Kidney (tissue), 14 donors: ENCODE data around the gene CLDN24. TPM values are rescaled to one million over a fixed set of nuclear protein-coding genes. Genes with fewer than 3 reads are reported as not detected.

Experiments used
- DNase-seq, 5 donors: peaks; one replicate each; pipeline ENCODE4 v3.0.0-alpha.2; 2013 to 2020
- FAIRE-seq: peaks from 2 replicates; lab custom pipeline; 2012; peaks lifted over from hg19 to GRCh38; lab: Jason Lieb, UNC
- H3K27ac ChIP-seq, 2 donors: one replicate each; pipeline ENCODE4 v1.7.0; 2013; ENCODE audit warnings: low read depth in 2 of 2, low read length in 2 of 2, inconsistent platforms in 1 of 2
- H3K27me3 ChIP-seq: one replicate; pipeline ENCODE4 v1.7.1; 2013; ENCODE audit warnings: low read length, inconsistent platforms; ENCODE audit not compliant: control insufficient read depth, insufficient read depth
- H3K36me3 ChIP-seq, 3 donors: one replicate each; pipeline versions ENCODE4 v1.7.0 to v1.7.1; 2013; ENCODE audit warnings: low read length in 3 of 3, control low read depth in 1 of 3, inconsistent platforms in 1 of 3; ENCODE audit not compliant: insufficient read depth in 3 of 3, control insufficient read depth in 2 of 3
- H3K4me1 ChIP-seq, 3 donors: one replicate each; pipeline versions ENCODE4 v1.7.0 to v1.7.1; 2013; ENCODE audit warnings: low read length in 3 of 3, inconsistent platforms in 1 of 3, low read depth in 1 of 3; ENCODE audit not compliant: control insufficient read depth in 2 of 3, insufficient read depth in 2 of 3
- H3K4me3 ChIP-seq, 3 donors: one replicate each; pipeline versions ENCODE4 v1.7.0 to v1.8.1; 2013; ENCODE audit warnings: low read length in 3 of 3, control low read depth in 1 of 3, inconsistent platforms in 1 of 3
- H3K9ac ChIP-seq, 3 donors: one replicate each; pipeline versions ENCODE4 v1.7.0 to v1.7.1; 2013; ENCODE audit warnings: low read length in 3 of 3, control low read depth in 1 of 3, inconsistent platforms in 1 of 3
- H3K9me3 ChIP-seq, 3 donors: one replicate each; pipeline versions ENCODE4 v1.7.0 to v1.7.1; 2013; ENCODE audit warnings: low read length in 3 of 3, control low read depth in 1 of 3, inconsistent platforms in 1 of 3; ENCODE audit not compliant: control insufficient read depth in 2 of 3, insufficient read depth in 1 of 3
- intact Hi-C: fragments of 100-400 bp; cut with DNase I; formaldehyde crosslinking; loops from one replicate; pipeline ENCODE4 v1.11.1; 2022
- polyA plus RNA-seq: library from polyadenylated mRNA; stranded (reverse); fragments of 350-450 nt; fragmentation: Illumina TruSeq; extraction: RNeasy Lipid Tissue Mini Kit (QIAGEN cat#74804); gene quantifications from one replicate; pipeline ENCODE4 v1.2.3, GENCODE V29; 2014; ENCODE audit warnings: low read depth, low replicate concordance; ENCODE audit not compliant: insufficient read depth
- total RNA-seq: library from RNA; stranded (reverse); fragmentation: NEBNext Ultra II Directional; extraction: Animal tissue kit (Norgen Biotek cat#: 25700); gene quantifications from one replicate; pipeline ENCODE4 v1.2.1, GENCODE V29; 2021
- TF ChIP-seq, protein P1 (sequence below): IDR thresholded peaks from 3 replicates; pipeline ENCODE4 v1.5.1; 2012; ENCODE audit warnings: mild to moderate bottlenecking, moderate library complexity, borderline replicate concordance; ENCODE audit not compliant: insufficient read depth; ENCODE audit errors: extremely low read depth
- donor health status: control.
- donor health status: control.
- donor health status: control.
- donor health status: control.
- donor health status: control.
- donor health status: DM: yes; HTN: yes; CAD: no.
- donor health status: Normal renal cell carcinoma (clear cell type).

CLDN24 gene
- total and polyA plus RNA-seq, 2 donors from 2014 or later, result not detected

DNA sequence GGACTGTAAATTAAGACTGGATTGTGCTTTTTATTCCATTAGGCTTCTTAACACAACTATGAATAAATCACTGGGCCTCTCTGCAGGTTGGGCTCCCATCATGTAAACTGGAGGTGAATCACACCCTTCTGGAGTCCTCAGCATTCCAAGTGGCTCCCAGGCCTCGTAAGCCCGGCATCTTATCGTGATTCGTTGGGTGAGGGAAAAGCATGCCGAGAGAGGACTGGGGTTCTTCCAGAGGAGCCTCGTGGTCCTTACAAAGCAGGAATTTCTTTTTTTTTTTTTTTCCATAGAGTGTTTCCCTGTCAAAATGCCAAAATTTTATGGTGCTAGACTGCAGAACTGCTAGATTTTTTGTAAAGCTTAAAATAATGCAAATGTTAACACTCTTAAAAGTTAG lies 22.2 kb downstream of the CLDN24 start:
- H3K4me1 ChIP-seq, result no peaks in the 10 kb centered on the region
- TF ChIP-seq, protein P1, sequence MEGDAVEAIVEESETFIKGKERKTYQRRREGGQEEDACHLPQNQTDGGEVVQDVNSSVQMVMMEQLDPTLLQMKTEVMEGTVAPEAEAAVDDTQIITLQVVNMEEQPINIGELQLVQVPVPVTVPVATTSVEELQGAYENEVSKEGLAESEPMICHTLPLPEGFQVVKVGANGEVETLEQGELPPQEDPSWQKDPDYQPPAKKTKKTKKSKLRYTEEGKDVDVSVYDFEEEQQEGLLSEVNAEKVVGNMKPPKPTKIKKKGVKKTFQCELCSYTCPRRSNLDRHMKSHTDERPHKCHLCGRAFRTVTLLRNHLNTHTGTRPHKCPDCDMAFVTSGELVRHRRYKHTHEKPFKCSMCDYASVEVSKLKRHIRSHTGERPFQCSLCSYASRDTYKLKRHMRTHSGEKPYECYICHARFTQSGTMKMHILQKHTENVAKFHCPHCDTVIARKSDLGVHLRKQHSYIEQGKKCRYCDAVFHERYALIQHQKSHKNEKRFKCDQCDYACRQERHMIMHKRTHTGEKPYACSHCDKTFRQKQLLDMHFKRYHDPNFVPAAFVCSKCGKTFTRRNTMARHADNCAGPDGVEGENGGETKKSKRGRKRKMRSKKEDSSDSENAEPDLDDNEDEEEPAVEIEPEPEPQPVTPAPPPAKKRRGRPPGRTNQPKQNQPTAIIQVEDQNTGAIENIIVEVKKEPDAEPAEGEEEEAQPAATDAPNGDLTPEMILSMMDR, result no peak
- H3K9ac ChIP-seq, result no peak overlapping the region
- peaks cover 0 to 6% (median 4%) of the 10 kb centered on the region in 3 donors for H3K36me3 ChIP-seq
- H3K9me3 ChIP-seq, result no peaks in the 10 kb centered on the region
- H3K4me3 ChIP-seq, result no peak overlapping the region
- H3K27me3 ChIP-seq, result no peaks in the 10 kb centered on the region
- H3K27ac ChIP-seq, result no peak overlapping the region
- intact Hi-C loops, result no loop called here
- DNase-seq (no peak), FAIRE-seq (no peak)

DNA sequence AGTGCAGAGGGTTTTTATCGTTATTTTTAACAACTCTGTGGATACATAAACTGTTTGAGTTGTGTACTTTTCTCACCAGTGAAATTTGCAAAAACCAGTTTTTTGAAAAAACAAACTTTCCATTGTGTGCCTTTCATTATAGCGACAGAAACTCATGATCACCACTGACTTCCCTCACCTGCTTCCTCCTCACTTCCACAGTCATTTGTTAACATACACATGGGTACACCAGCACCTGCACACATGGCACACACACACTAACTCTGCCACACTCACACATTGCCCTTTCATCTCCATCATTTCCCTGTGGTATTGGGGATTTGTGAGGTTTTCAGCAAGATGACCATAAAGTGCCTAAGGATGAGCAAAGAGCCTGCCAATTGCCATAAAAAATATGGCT lies 22.8 kb downstream of the CLDN24 start:
- FAIRE-seq (no peak), DNase-seq (no peak)
- TF ChIP-seq, protein P1, result no peak
- Histone ChIP-seq H3K27ac (no peak overlapping the region), H3K9ac (no peak overlapping the region), H3K9me3 (no peaks in the 10 kb centered on the region), H3K4me1 (no peaks in the 10 kb centered on the region), H3K27me3 (no peaks in the 10 kb centered on the region), H3K4me3 (no peak overlapping the region), H3K36me3 (peaks cover 0 to 6% (median 5%) of the 10 kb centered on the region in 3 donors)
- intact Hi-C loops, result no loop called here

DNA sequence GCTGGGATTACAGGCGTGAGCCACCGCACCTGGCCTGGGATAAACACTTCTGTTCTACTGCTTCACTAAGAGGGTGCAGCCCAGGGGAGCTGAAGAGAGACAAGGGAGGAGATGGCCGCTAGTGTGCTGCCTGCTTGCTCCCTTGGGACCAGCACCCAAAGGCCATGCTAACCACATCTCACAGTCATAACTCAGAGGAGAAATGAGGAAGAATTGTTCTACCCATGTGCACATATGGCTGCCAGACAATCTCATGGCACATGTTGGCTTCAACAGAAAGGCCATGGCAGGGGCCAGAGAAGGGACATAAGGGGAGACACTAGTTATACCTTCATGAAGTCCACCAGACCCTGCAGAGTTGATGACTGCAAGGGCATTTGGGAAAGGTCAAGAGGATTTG lies 24.6 kb downstream of the CLDN24 start:
- H3K9me3 ChIP-seq, result no peaks in the 10 kb centered on the region
- no peak overlapping the region for H3K27ac ChIP-seq
- no peak overlapping the region for H3K9ac ChIP-seq
- no peaks in the 10 kb centered on the region for H3K4me1 ChIP-seq
- FAIRE-seq, result no peak
- intact Hi-C loops, result no loop called here
- TF ChIP-seq, protein P1, result no peak
- H3K36me3 ChIP-seq, result peaks cover 0 to 6% (median 5%) of the 10 kb centered on the region in 3 donors
- H3K27me3 ChIP-seq, result no peaks in the 10 kb centered on the region
- H3K4me3 ChIP-seq, result no peak overlapping the region
- DNase-seq, result no peak

DNA sequence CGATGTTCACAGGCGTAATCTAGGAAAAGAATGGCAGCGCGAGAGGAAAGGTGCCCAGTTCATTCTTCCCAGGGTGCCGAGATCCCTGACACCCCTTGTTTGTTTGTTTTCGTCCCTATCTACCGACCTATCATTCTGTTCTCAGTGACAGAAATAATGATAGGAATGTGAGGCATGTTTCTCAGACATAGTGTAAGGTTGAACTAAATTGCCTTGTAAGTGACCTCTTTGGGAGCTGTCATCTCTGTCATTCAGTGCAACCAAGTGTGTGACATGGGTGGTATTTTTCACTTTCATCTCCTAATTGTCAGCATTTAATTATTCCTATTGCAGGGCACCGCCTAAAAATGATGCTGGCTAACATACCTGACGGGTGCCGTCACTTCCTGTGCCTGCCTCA lies 26.5 kb downstream of the CLDN24 start:
- no peaks in the 10 kb centered on the region for H3K27me3 ChIP-seq
- intact Hi-C loops, result no loop called here
- FAIRE-seq, result no peak
- no peaks in the 10 kb centered on the region for H3K9me3 ChIP-seq
- peaks cover 0 to 6% (median 5%) of the 10 kb centered on the region in 3 donors for H3K36me3 ChIP-seq
- no peak overlapping the region for H3K4me3 ChIP-seq
- no peak for DNase-seq
- no peak overlapping the region for H3K9ac ChIP-seq
- TF ChIP-seq, protein P1, result no peak
- no peaks in the 10 kb centered on the region for H3K4me1 ChIP-seq
- no peak overlapping the region for H3K27ac ChIP-seq
